Liver (tissue), 9 donors: ENCODE results near the gene DHX35. TPM values are rescaled to one million over a fixed set of nuclear protein-coding genes. Genes with fewer than 3 reads are reported as not detected.

ENCODE experiments used
- DNase-seq: peaks from one replicate; pipeline ENCODE4 v3.0.0-alpha.2; 2017; ENCODE audit warnings: low spot score
- H3K27ac ChIP-seq, 2 donors: one replicate each; pipeline ENCODE4 v1.7.0; 2013; ENCODE audit warnings: inconsistent platforms in 2 of 2, low read length in 2 of 2, control low read depth in 1 of 2, low read depth in 1 of 2, mild to moderate bottlenecking in 1 of 2
- H3K27me3 ChIP-seq, 4 donors: one replicate each; pipeline versions ENCODE4 v1.6.1 to v1.7.0; 2013; ENCODE audit warnings: low read length in 3 of 4, inconsistent platforms in 1 of 4, mild to moderate bottlenecking in 1 of 4, moderate library complexity in 1 of 4; ENCODE audit not compliant: control insufficient read depth in 4 of 4, insufficient read depth in 4 of 4
- H3K36me3 ChIP-seq, 4 donors: one replicate each; pipeline versions ENCODE4 v1.6.1 to v1.7.0; 2013; ENCODE audit warnings: low read length in 3 of 4, mild to moderate bottlenecking in 3 of 4, low read depth in 1 of 4, moderate library complexity in 1 of 4; ENCODE audit not compliant: control insufficient read depth in 4 of 4, insufficient read depth in 3 of 4
- H3K4me1 ChIP-seq, 4 donors: one replicate each; pipeline versions ENCODE4 v1.6.1 to v1.7.0; 2013; ENCODE audit warnings: low read length in 3 of 4, mild to moderate bottlenecking in 3 of 4, moderate library complexity in 1 of 4; ENCODE audit not compliant: control insufficient read depth in 4 of 4, insufficient read depth in 4 of 4
- H3K4me3 ChIP-seq, 3 donors: one replicate each; pipeline versions ENCODE4 v1.6.1 to v1.7.0; 2013; ENCODE audit warnings: low read length in 3 of 3, control low read depth in 1 of 3, low read depth in 1 of 3, mild to moderate bottlenecking in 1 of 3
- H3K9ac ChIP-seq, 2 donors: one replicate each; pipeline ENCODE4 v1.7.0; 2013; ENCODE audit warnings: low read length in 2 of 2, mild to moderate bottlenecking in 2 of 2, moderate library complexity in 2 of 2, control low read depth in 1 of 2, low read depth in 1 of 2
- H3K9me3 ChIP-seq, 4 donors: one replicate each; pipeline versions ENCODE4 v1.6.1 to v1.7.0; 2013; ENCODE audit warnings: low read length in 3 of 4; ENCODE audit not compliant: control insufficient read depth in 4 of 4
- ATF3 ChIP-seq: IDR thresholded peaks from 2 replicates; pipeline ENCODE4 v1.6.1; 2016; ENCODE audit warnings: antibody characterized with exemption
- CTCF ChIP-seq: fragments of 150-350 bp; IDR thresholded peaks from 2 replicates; pipeline ENCODE4 v1.5.1; 2017; ENCODE audit warnings: improper control_type of control experiment, low read depth, low read length; ENCODE audit not compliant: missing input control
- EGR1 ChIP-seq, 2 donors: IDR thresholded peaks; 2 replicates each; pipeline ENCODE4 v1.6.1; 2016 to 2018; ENCODE audit warnings: antibody characterized with exemption in 2 of 2, low read depth in 2 of 2
- FOXA1 ChIP-seq: IDR thresholded peaks from 2 replicates; pipeline ENCODE4 v1.6.1; 2016; ENCODE audit warnings: antibody characterized with exemption
- FOXA2 ChIP-seq: IDR thresholded peaks from 2 replicates; pipeline ENCODE4 v1.6.1; 2016; ENCODE audit warnings: antibody characterized with exemption
- GABPA ChIP-seq, 2 donors: IDR thresholded peaks in 1 of 2; conservative IDR thresholded peaks in 1 of 2; 2 replicates each; pipeline ENCODE4 v1.6.1; 2016; ENCODE audit warnings: antibody characterized with exemption in 2 of 2, mild to moderate bottlenecking in 1 of 2, moderate library complexity in 1 of 2
- HNF4A ChIP-seq, 2 donors: conservative IDR thresholded peaks; 2 replicates each; pipeline ENCODE4 v1.6.1; 2016; ENCODE audit warnings: antibody characterized with exemption in 2 of 2, mild to moderate bottlenecking in 2 of 2
- HNF4G ChIP-seq: IDR thresholded peaks from 2 replicates; pipeline ENCODE4 v1.6.1; 2016; ENCODE audit warnings: antibody characterized with exemption
- JUND ChIP-seq, 2 donors: IDR thresholded peaks; 2 replicates each; pipeline ENCODE4 v1.6.1; 2016; ENCODE audit warnings: antibody characterized with exemption in 2 of 2
- MAX ChIP-seq: IDR thresholded peaks from 2 replicates; pipeline ENCODE4 v1.6.1; 2016; ENCODE audit warnings: antibody characterized with exemption
- NR2F2 ChIP-seq: IDR thresholded peaks from 2 replicates; pipeline ENCODE4 v1.6.1; 2016; ENCODE audit warnings: antibody characterized with exemption
- RAD21 ChIP-seq, 2 donors: IDR thresholded peaks; 2 replicates each; pipeline ENCODE4 v1.6.1; 2016; ENCODE audit warnings: antibody characterized with exemption in 2 of 2, mild to moderate bottlenecking in 2 of 2
- REST ChIP-seq: IDR thresholded peaks from 2 replicates; pipeline ENCODE4 v1.6.1; 2016; ENCODE audit warnings: antibody characterized with exemption, mild to moderate bottlenecking
- RXRA ChIP-seq, 2 donors: IDR thresholded peaks; 2 replicates each; pipeline ENCODE4 v1.6.1; 2017 to 2018; ENCODE audit warnings: antibody characterized with exemption in 2 of 2, mild to moderate bottlenecking in 1 of 2
- SP1 ChIP-seq: IDR thresholded peaks from 2 replicates; pipeline ENCODE4 v1.6.1; 2018; ENCODE audit warnings: antibody characterized with exemption, mild to moderate bottlenecking
- TAF1 ChIP-seq: conservative IDR thresholded peaks from 2 replicates; pipeline ENCODE4 v1.6.1; 2016; ENCODE audit warnings: antibody characterized with exemption, mild to moderate bottlenecking
- YY1 ChIP-seq: IDR thresholded peaks from 2 replicates; pipeline ENCODE4 v1.6.1; 2016; ENCODE audit warnings: antibody characterized with exemption, mild to moderate bottlenecking
- ZBTB33 ChIP-seq: IDR thresholded peaks from 2 replicates; pipeline ENCODE4 v1.6.1; 2016; ENCODE audit warnings: antibody characterized with exemption
- WGBS: extraction: QIAGEN DNeasy Blood & Tissue Kit; methylation state at CpG from one replicate; pipeline ENCODE4 v1.1.7; 2013; 5-methylcytosine and 5-hydroxymethylcytosine counted together
- polyA plus RNA-seq, 2 donors: library from polyadenylated mRNA; stranded (reverse) in 1 of 2; unstranded in 1 of 2; fragments of 200-250 nt in 1 of 2; fragments of >200 nt in 1 of 2; fragmentation: Nextera tagmentation in 1 of 2; extraction: Ambion mirVana in 1 of 2; gene quantifications; one replicate each; pipeline versions ENCODE4 v1.2.1 to v1.2.3, GENCODE V29; 2013 to 2015
- total RNA-seq, 2 donors: library from RNA; depleted of rRNA; stranded (reverse); fragments of >200 nt; gene quantifications; one replicate each; pipeline ENCODE4 v1.2.3, GENCODE V29; 2014
- donor health status: healthy.
- donor health status: healthy.
- donor health status: healthy.
- donor health status: healthy.
- donor health status: healthy.

The DHX35 gene
- total and polyA plus RNA-seq, 4 donors: 2.7 to 10.6 (median 4.8) TPM

GRCh38 chr20:39050555-39050902, 88.4 kb downstream of the DHX35 start:
- H3K27me3 ChIP-seq: no peaks in the 10 kb centered on the region
- TF ChIP-seq MAX (no peak), FOXA2 (no peak), FOXA1 (no peak), GABPA (IDR thresholded peaks at IDR 0.05 in 1 of 2, conservative IDR thresholded peaks at IDR 0.05 in 1 of 2) (no peak), EGR1 (IDR thresholded peaks at IDR 0.05; ENCODE audit: low read depth in 2 of 2) (no peak), HNF4A (conservative IDR thresholded peaks at IDR 0.05) (no peak), NR2F2 (no peak), ATF3 (no peak), RAD21 (IDR thresholded peaks at IDR 0.05) (no peak), CTCF (no peak), SP1 (no peak), RXRA (IDR thresholded peaks at IDR 0.05) (no peak), REST (no peak), HNF4G (no peak), TAF1 (no peak), ZBTB33 (no peak), YY1 (no peak), JUND (IDR thresholded peaks at IDR 0.05) (no peak)
- H3K36me3 ChIP-seq: no peaks in the 10 kb centered on the region
- no peak overlapping the region for H3K27ac ChIP-seq
- 59% methylated on average over 4 of the region's 4 CpGs for WGBS
- H3K9ac ChIP-seq: no peak overlapping the region
- no peak overlapping the region for H3K4me3 ChIP-seq
- DNase-seq: no peak
- H3K9me3 ChIP-seq: no peaks in the 10 kb centered on the region
- H3K4me1 ChIP-seq: peaks cover 0 to 12% (median 5%) of the 10 kb centered on the region in 4 donors

- Histone ChIP-seq H3K4me3 (no peak overlapping the region), H3K9me3 (no peaks in the 10 kb centered on the region), H3K4me1 (peaks cover 0 to 12% (median 5%) of the 10 kb centered on the region in 4 donors), H3K9ac (no peak overlapping the region), H3K27me3 (no peaks in the 10 kb centered on the region), H3K27ac (no peak overlapping the region), H3K36me3 (no peaks in the 10 kb centered on the region)
- TF ChIP-seq SP1: no peak
- no peak for TF ChIP-seq FOXA2
- TF ChIP-seq NR2F2: no peak
- TF ChIP-seq CTCF: no peak
- no peak for TF ChIP-seq RXRA (IDR thresholded peaks at IDR 0.05)
- TF ChIP-seq HNF4A (conservative IDR thresholded peaks at IDR 0.05): no peak
- no peak for TF ChIP-seq ATF3
- TF ChIP-seq YY1: no peak
- 94% methylated on average over 8 of the region's 8 CpGs for WGBS
- DNase-seq: no peak
Measured at GRCh38 chr20:39052676-39053075, 90.5 kb downstream of the DHX35 start.
